Common myeloid progenitor, CD34-positive (primary cell): ENCODE data around the gene DOCK9.

Experiments
- CTCF ChIA-PET: fragments of 350-600 bp; sonication (Branson Sonifier 250); formaldehyde crosslinking; loops from one replicate; lab custom pipeline; 2021; ENCODE audit warnings: antibody characterized with exemption; lab: Charles Lee
- POLR2A ChIA-PET: fragments of 350-600 bp; sonication (Branson Sonifier 250); formaldehyde crosslinking; loops from one replicate; lab custom pipeline; 2021; ENCODE audit warnings: antibody characterized with exemption; lab: Charles Lee
- DNase-seq, 3 donors: peaks; one replicate each; pipeline versions ENCODE4 v3.0.0 to v3.0.0-alpha.2; 2013
- H3K27ac ChIP-seq, 2 experiments: 1 replicate in 1 of 2; 2 replicates in 1 of 2; pipeline ENCODE4 v1.7.0; 2013; ENCODE audit warnings: inconsistent platforms in 2 of 2, low read length in 2 of 2, mild to moderate bottlenecking in 2 of 2, low read depth in 1 of 2, moderate library complexity in 1 of 2; ENCODE audit not compliant: severe bottlenecking in 2 of 2, insufficient read depth in 1 of 2, poor library complexity in 1 of 2
- H3K27me3 ChIP-seq, 5 experiments: replicated peaks in 2 of 5; 1 replicate in 3 of 5; 2 replicates in 2 of 5; pipeline versions ENCODE4 v1.6.1 to v1.7.0; 2013; ENCODE audit warnings: low read length in 4 of 5, mild to moderate bottlenecking in 2 of 5, moderate library complexity in 2 of 5, inconsistent platforms in 1 of 5; ENCODE audit not compliant: insufficient read depth in 5 of 5, control insufficient read depth in 4 of 5
- H3K36me3 ChIP-seq, 4 experiments: 1 replicate in 2 of 4; 2 replicates in 2 of 4; pipeline versions ENCODE4 v1.6.1 to v1.7.0; 2013; ENCODE audit warnings: low read length in 3 of 4, control low read depth in 1 of 4, mild to moderate bottlenecking in 1 of 4; ENCODE audit not compliant: control insufficient read depth in 4 of 4, insufficient read depth in 4 of 4
- H3K4me1 ChIP-seq, 4 experiments: 1 replicate in 3 of 4; 2 replicates in 1 of 4; pipeline versions ENCODE4 v1.6.1 to v1.7.1; 2013; ENCODE audit warnings: low read length in 3 of 4, mild to moderate bottlenecking in 3 of 4, control low read depth in 1 of 4, inconsistent platforms in 1 of 4, moderate library complexity in 1 of 4; ENCODE audit not compliant: control insufficient read depth in 4 of 4, insufficient read depth in 4 of 4; ENCODE audit errors: control extremely low read depth in 1 of 4
- H3K4me3 ChIP-seq, 7 experiments: 1 replicate in 4 of 7; 2 replicates in 3 of 7; pipeline versions ENCODE4 v1.5.1 to v1.7.0; 2013; ENCODE audit warnings: mild to moderate bottlenecking in 7 of 7, low read length in 6 of 7, moderate library complexity in 6 of 7, inconsistent platforms in 2 of 7, low read depth in 2 of 7, control low read depth in 1 of 7; ENCODE audit not compliant: insufficient read depth in 4 of 7, control insufficient read depth in 1 of 7; ENCODE audit errors: extremely low read depth in 1 of 7
- H3K9me3 ChIP-seq, 5 experiments: 1 replicate in 4 of 5; 2 replicates in 1 of 5; pipeline versions ENCODE4 v1.6.1 to v1.7.1; 2013; ENCODE audit warnings: low read length in 4 of 5, mild to moderate bottlenecking in 2 of 5, inconsistent platforms in 1 of 5, low read depth in 1 of 5, moderate library complexity in 1 of 5; ENCODE audit not compliant: control insufficient read depth in 4 of 5, insufficient read depth in 2 of 5; ENCODE audit errors: control extremely low read depth in 1 of 5
- WGBS: methylation state at CpG from one replicate; pipeline ENCODE4 v1.1.5; 2013; ENCODE audit not compliant: insufficient coverage; 5-methylcytosine and 5-hydroxymethylcytosine counted together

The DOCK9 gene

DNA sequence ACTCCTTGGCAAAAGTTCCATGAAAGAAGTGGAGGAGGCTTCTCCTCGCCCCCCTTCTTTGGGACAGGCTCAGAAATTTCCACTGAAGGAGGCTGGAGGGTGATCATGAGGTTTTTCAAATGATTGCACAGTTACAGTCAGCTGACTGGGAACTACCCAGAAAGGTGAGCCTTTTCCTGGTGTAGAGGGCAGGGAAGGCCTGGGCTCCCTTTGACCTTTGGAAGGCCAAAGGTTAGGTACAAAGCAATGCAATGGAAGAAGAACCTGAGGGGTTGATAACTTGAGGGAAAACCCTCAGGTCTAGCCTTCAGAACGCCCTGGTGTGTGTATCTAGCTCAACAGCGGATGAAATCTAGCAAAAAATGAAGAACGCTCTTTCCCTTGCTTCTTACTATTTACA, 175.3 kb downstream of the DOCK9 start:
- CTCF ChIA-PET = no interaction called here
- DNase-seq = no peak
- Histone ChIP-seq H3K27me3 (peaks cover 0 to 3% (median 0%) of the 10 kb centered on the region in 5 experiments), H3K9me3 (no peaks in the 10 kb centered on the region), H3K27ac (no peak overlapping the region), H3K36me3 (no peaks in the 10 kb centered on the region), H3K4me1 (no peaks in the 10 kb centered on the region), H3K4me3 (no peak overlapping the region)
- POLR2A ChIA-PET = no interaction called here
- 92% methylated on average over 1 of the region's 4 CpGs for WGBS

DNA sequence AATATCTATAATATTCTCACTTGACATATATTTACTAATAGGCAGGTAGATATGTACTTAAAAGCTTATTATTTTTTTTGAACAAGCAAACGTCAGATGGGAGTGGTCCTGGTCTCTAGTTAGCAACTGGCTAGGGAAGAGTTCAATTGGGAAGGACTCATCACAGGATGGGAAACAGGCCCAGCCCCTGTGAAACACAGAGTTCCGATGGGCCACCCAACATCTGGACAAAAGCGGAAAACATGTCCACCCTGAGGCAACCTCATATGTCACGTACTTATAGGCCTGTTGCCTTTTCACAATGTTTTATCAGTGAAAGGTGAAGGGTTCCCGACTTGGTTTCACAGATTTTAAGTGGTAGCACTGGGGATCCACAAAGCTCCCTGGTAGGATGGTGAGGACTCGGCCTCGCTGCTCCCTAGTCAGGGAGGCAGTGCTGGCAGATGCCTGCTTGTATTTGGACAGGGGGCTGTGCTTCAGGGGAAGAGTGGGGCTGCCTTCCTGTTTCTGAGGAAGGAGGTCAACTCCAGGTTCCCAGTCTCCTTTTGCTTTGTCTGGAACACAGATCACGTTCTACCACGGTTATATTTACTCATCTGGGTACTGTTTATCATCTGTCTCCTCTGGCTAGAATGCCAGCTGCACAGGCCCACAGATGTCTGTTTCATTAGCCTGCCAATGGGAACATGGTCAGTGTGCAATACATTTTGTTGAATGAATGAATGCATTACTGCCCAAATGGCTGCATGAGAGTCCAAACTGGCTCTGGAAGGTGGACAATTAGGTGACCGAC, 176.0 kb downstream of the DOCK9 start:
- H3K9me3 ChIP-seq = no peaks in the 10 kb centered on the region
- peaks cover 0 to 4% (median 0%) of the 10 kb centered on the region in 5 experiments for H3K27me3 ChIP-seq
- no peak for DNase-seq
- no peak overlapping the region for H3K4me3 ChIP-seq
- ChIA-PET CTCF (interaction anchor here (1.5 to 1.6 kb wide), 2 partner anchors 26 to 228 kb away, joined by 4 read pairs; no protein-coding TSS in a partner anchor), POLR2A (no interaction called here)
- no peaks in the 10 kb centered on the region for H3K4me1 ChIP-seq
- no peak overlapping the region for H3K27ac ChIP-seq
- 97% methylated on average over 8 of the region's 10 CpGs for whole genome bisulfite sequencing
- H3K36me3 ChIP-seq = no peaks in the 10 kb centered on the region

GRCh38 chr13:98800078-98800477, 177.8 kb downstream of the DOCK9 start:
- H3K27me3 ChIP-seq = peaks cover 0 to 4% (median 0%) of the 10 kb centered on the region in 5 experiments
- no peak for DNase-seq
- no peaks in the 10 kb centered on the region for H3K4me1 ChIP-seq
- no peaks in the 10 kb centered on the region for H3K9me3 ChIP-seq
- H3K4me3 ChIP-seq = no peak overlapping the region
- ChIA-PET CTCF (interaction anchor here (1.6 kb wide), 1 partner anchor 27 kb away, joined by 4 read pairs; no protein-coding TSS in a partner anchor), POLR2A (no interaction called here)
- WGBS = 98% methylated on average over 13 of the region's 14 CpGs
- H3K36me3 ChIP-seq = no peaks in the 10 kb centered on the region
- H3K27ac ChIP-seq = no peak overlapping the region

DNA sequence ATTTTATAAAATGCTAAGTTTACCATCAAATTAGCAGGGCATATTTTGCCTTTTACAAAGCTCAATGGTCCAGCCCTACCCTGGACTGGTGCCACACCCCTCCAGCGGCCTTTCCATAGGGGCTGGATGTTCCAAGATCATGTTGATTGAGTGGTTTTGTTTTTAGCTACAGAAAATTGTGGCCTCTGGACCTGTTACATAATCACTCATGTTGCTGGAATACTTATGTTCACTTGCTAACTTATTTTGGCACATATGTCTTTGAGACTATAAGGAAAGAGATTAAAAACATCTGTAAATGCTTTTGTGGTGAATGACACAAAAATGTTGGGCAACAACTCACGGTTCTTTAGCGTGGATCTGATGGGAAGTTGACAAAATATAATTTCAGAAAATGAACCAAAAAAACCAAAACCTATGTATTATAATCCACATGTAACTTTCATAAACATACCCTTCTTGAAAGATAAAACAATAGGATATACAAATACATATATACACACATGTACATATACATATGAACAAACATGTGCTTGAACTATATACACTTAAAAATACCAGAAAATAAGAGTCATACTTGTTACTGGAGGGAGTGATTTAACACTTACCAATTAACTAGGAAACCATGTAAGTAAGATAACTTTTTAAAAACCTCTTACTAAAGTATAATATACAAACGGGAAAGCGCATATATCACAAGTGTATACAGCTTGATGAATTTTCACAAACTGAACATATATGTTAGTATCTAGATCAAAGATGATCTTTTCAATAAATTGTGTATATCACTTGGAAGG, 178.8 kb downstream of the DOCK9 start:
- H3K27ac ChIP-seq = no peak overlapping the region
- H3K27me3 ChIP-seq = peaks cover 0 to 4% (median 0%) of the 10 kb centered on the region in 5 experiments
- POLR2A ChIA-PET = no interaction called here
- DNase-seq = no peak
- CTCF ChIA-PET = no interaction called here
- H3K36me3 ChIP-seq = no peaks in the 10 kb centered on the region
- no peaks in the 10 kb centered on the region for H3K9me3 ChIP-seq
- no peak overlapping the region for H3K4me3 ChIP-seq
- 100% methylated on average over 1 of the region's 5 CpGs for WGBS
- H3K4me1 ChIP-seq = no peaks in the 10 kb centered on the region

GRCh38 chr13:98797456-98797855, 180.4 kb downstream of the DOCK9 start:
- no peak overlapping the region for H3K27ac ChIP-seq
- DNase-seq = no peak
- H3K9me3 ChIP-seq = no peaks in the 10 kb centered on the region
- CTCF ChIA-PET = interaction anchor here (1.6 kb wide), 1 partner anchor 42 kb away, joined by 5 read pairs; no protein-coding TSS in a partner anchor
- H3K4me1 ChIP-seq = no peaks in the 10 kb centered on the region
- WGBS = 100% methylated on average over 3 of the region's 6 CpGs
- POLR2A ChIA-PET = no interaction called here
- peaks cover 0 to 4% (median 0%) of the 10 kb centered on the region in 5 experiments for H3K27me3 ChIP-seq
- no peaks in the 10 kb centered on the region for H3K36me3 ChIP-seq
- H3K4me3 ChIP-seq = no peak overlapping the region

- no peaks in the 10 kb centered on the region for H3K9me3 ChIP-seq
- no peaks in the 10 kb centered on the region for H3K36me3 ChIP-seq
- no peaks in the 10 kb centered on the region for H3K4me1 ChIP-seq
- peak in 1 of 3 donors; percentile 2 for DNase-seq
- CTCF ChIA-PET = interaction anchor here (1.6 kb wide), 1 partner anchor 43 kb away, joined by 5 read pairs; no protein-coding TSS in a partner anchor
- H3K27ac ChIP-seq = no peak overlapping the region
- no peak overlapping the region for H3K4me3 ChIP-seq
- WGBS = 98% methylated on average over 8 of the region's 10 CpGs
- POLR2A ChIA-PET = no interaction called here
- peaks cover 0 to 6% (median 0%) of the 10 kb centered on the region in 5 experiments for H3K27me3 ChIP-seq
Observed at GRCh38 chr13:98796798-98797197, 181.1 kb downstream of the DOCK9 start.
